ENCODE data around the gene TAF3.

Gene TAF3

DNA sequence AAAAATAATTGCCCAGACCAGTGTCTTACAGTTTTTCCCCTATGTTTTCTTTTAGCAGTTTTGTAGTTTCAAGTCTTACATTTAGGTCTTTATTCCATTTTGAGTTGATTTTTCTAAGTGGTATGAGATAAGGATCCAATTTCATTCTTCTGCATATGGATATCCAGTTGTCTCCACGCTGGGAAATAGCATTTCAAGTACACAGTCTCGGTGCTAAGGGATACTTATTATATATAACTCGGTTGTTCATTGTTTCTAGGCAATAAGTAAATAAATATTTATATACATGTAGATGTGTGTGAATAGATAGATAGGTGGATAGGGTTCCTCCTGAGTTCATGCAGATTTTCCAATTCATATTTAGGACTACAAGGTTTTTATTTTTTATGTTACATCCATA, 16.0 kb downstream of the TAF3 start:
- TF ChIP-seq EZH2phosphoT487 (conservative IDR thresholded peaks at IDR 0.05; ENCODE audit: low read length) = no peak
- TF ChIP-seq, protein P1, sequence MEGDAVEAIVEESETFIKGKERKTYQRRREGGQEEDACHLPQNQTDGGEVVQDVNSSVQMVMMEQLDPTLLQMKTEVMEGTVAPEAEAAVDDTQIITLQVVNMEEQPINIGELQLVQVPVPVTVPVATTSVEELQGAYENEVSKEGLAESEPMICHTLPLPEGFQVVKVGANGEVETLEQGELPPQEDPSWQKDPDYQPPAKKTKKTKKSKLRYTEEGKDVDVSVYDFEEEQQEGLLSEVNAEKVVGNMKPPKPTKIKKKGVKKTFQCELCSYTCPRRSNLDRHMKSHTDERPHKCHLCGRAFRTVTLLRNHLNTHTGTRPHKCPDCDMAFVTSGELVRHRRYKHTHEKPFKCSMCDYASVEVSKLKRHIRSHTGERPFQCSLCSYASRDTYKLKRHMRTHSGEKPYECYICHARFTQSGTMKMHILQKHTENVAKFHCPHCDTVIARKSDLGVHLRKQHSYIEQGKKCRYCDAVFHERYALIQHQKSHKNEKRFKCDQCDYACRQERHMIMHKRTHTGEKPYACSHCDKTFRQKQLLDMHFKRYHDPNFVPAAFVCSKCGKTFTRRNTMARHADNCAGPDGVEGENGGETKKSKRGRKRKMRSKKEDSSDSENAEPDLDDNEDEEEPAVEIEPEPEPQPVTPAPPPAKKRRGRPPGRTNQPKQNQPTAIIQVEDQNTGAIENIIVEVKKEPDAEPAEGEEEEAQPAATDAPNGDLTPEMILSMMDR (IDR thresholded peaks at IDR 0.05; ENCODE audit: insufficient read depth, low read length, poor library complexity, severe bottlenecking) = no peak
- no peaks in the 10 kb centered on the region for H3K27me3 ChIP-seq (ENCODE audit: low read length)
- H3K79me2 ChIP-seq (ENCODE audit: insufficient read depth, low read length) = peaks cover 38% of the 10 kb centered on the region
- H3K9me2 ChIP-seq (replicated peaks; ENCODE audit: insufficient read depth, low read length) = no peaks in the 10 kb centered on the region
- no peak overlapping the region for H3K27ac ChIP-seq (ENCODE audit: low read depth, low read length)
- H3K4me2 ChIP-seq (ENCODE audit: low read depth, low read length, poor library complexity, severe bottlenecking) = no peak overlapping the region
- no peaks in the 10 kb centered on the region for H4K20me1 ChIP-seq (ENCODE audit: low read depth, low read length)
- no peaks in the 10 kb centered on the region for H3K9me3 ChIP-seq (ENCODE audit: insufficient read depth, low read length)
- no peak overlapping the region for H2AFZ ChIP-seq (ENCODE audit: low read depth, low read length, severe bottlenecking)
- no peaks in the 10 kb centered on the region for H3K36me3 ChIP-seq (ENCODE audit: low read length)
- no peaks in the 10 kb centered on the region for H3F3A ChIP-seq (ENCODE audit: insufficient read depth)
- no peak overlapping the region for H3K4me3 ChIP-seq (ENCODE audit: insufficient read depth, low read length, poor library complexity, severe bottlenecking)
- H3K9ac ChIP-seq (ENCODE audit: low read length) = no peak overlapping the region

DNA sequence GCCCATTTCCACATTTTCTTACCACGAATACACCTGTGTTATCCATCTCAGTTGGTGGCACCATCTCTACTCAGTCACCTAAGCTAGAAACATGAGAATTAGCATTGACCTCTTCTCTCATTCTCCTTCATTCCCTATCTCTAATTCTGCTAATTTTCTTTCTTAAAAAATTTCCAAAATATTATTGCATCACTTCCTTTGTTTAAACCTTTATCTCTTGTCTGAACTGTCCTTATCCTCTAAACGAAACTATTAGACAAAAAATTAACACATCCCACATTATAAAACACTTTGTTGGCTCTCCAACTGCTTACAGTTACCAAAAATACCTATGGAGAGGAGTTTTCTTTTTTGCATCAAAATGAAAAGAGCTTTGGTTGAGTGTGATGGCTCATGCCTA, 18.3 kb downstream of the TAF3 start:
- Histone ChIP-seq H4K20me1 (ENCODE audit: low read depth, low read length) (no peaks in the 10 kb centered on the region), H3K27me3 (ENCODE audit: low read length) (no peaks in the 10 kb centered on the region), H3K36me3 (ENCODE audit: low read length) (no peaks in the 10 kb centered on the region), H3K9me3 (ENCODE audit: insufficient read depth, low read length) (no peaks in the 10 kb centered on the region), H3K79me2 (ENCODE audit: insufficient read depth, low read length) (peaks cover 48% of the 10 kb centered on the region), H3K9me2 (replicated peaks; ENCODE audit: insufficient read depth, low read length) (no peaks in the 10 kb centered on the region), H2AFZ (ENCODE audit: low read depth, low read length, severe bottlenecking) (no peak overlapping the region), H3K27ac (ENCODE audit: low read depth, low read length) (no peak overlapping the region), H3K4me3 (ENCODE audit: insufficient read depth, low read length, poor library complexity, severe bottlenecking) (no peak overlapping the region), H3K9ac (ENCODE audit: low read length) (no peak overlapping the region), H3K4me2 (ENCODE audit: low read depth, low read length, poor library complexity, severe bottlenecking) (no peak overlapping the region), H3F3A (ENCODE audit: insufficient read depth) (no peaks in the 10 kb centered on the region)
- TF ChIP-seq, protein P1 (IDR thresholded peaks at IDR 0.05; ENCODE audit: insufficient read depth, low read length, poor library complexity, severe bottlenecking) = no peak
- TF ChIP-seq EZH2phosphoT487 (conservative IDR thresholded peaks at IDR 0.05; ENCODE audit: low read length) = no peak

DNA sequence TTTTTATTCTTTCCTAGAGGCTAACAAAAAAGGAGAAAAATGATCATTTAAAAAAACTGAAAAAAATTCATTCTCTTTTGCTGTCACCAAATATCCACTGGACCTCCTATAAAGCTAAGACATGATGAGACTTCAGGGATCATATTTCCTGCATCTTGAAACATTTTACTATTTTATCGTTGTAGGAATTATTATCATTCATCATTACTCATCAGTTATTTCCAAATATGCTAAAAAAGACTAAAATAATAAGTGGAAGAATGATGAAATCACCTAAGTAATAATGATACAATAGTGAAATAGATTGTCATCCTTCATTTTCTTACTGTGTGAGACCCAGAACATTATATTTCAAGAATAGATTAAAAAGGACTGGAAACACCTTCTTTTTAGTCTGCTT, 28.3 kb downstream of the TAF3 start:
- Histone ChIP-seq H4K20me1 (ENCODE audit: low read depth, low read length) (0 out of 2 replicates have a peak, but pooled peaks cover 5% of the 10 kb centered on the region), H3K79me2 (ENCODE audit: insufficient read depth, low read length) (peaks cover 14% of the 10 kb centered on the region; the same call in 1 of the 2 replicates), H3K27me3 (ENCODE audit: low read length) (no peaks in the 10 kb centered on the region), H3K9me3 (ENCODE audit: insufficient read depth, low read length) (no peaks in the 10 kb centered on the region), H3K27ac (ENCODE audit: low read depth, low read length) (no peak overlapping the region), H3K9ac (ENCODE audit: low read length) (no peak overlapping the region), H2AFZ (ENCODE audit: low read depth, low read length, severe bottlenecking) (no peak overlapping the region), H3K9me2 (replicated peaks; ENCODE audit: insufficient read depth, low read length) (no peaks in the 10 kb centered on the region), H3K4me3 (ENCODE audit: insufficient read depth, low read length, poor library complexity, severe bottlenecking) (no peak overlapping the region), H3K36me3 (ENCODE audit: low read length) (no peaks in the 10 kb centered on the region), H3K4me2 (ENCODE audit: low read depth, low read length, poor library complexity, severe bottlenecking) (no peak overlapping the region), H3F3A (ENCODE audit: insufficient read depth) (no peaks in the 10 kb centered on the region)
- TF ChIP-seq, protein P1 (IDR thresholded peaks at IDR 0.05; ENCODE audit: insufficient read depth, low read length, poor library complexity, severe bottlenecking) = no peak
- no peak for TF ChIP-seq EZH2phosphoT487 (conservative IDR thresholded peaks at IDR 0.05; ENCODE audit: low read length)

All from SU-DHL-6 (cell line).